ENCODE results near the gene TARP.

Gene TARP

DNA sequence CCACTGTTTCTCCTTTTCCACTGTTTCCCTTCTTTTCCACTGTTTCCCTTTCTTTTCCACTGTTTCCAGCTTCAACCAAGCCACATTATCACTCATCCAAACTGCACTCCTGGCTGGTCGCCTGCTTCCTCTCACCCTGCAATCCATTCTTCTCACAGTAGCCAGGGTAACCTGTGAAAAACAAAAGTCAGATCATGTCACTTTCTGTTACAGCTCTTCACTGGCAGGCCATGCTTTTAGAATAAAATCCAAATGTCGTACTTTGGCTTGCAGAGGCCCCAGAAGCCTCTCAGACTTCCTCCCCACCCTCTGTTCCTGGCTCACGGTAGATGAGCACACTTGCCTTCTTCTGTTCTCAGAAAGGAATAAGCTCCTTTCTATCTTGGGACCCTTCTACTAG, 61.5 kb downstream of the TARP start:
- no peak for DNase-seq

DNA sequence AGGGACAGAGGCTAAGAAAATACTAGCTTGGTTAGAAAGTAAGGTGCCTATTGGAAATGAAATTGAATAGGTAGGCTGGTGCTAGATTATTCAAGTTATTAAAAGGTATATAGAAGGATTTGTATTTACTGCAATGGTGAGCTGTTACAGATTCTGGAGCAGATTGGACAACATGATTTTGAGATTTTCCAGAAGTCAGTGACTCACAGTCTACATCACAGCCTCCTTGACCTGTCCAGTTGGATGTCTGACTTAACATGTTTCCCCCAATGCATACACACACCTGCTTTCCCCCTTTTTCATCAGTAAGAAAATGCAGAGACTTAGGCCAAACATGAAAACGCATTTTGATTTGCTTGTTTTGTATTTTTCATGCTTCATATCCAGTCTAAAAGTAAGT, 62.0 kb downstream of the TARP start:
- DNase-seq, result no peak
